GM21825 (cell line): ENCODE measurements around the gene AGRP.
"Not testable (repeated sequence)": the region's sequence is repeated elsewhere in the genome, so short reads cannot be mapped to it uniquely, and the experiment has no call there.

Experiments used
- ATAC-seq: cut with Tn5 transposase; IDR thresholded peaks from one replicate; pipeline ENCODE4 v1.9.1; 2021; ENCODE audit warnings: mild to moderate bottlenecking, moderate library complexity; ENCODE audit not compliant: unreplicated experiment

Gene AGRP

GRCh38 chr16:67483150-67483549 lies at the start of gene AGRP:
Gene AGRP (minus strand): TSS chr16:67483547. CDS start chr16:67483398, 149 bp downstream.
- ATAC-seq, result no peak

GRCh38 chr16:67531247-67531646 lies 47.9 kb upstream of the AGRP start:
- ATAC-seq, result no peak

GRCh38 chr16:67530013-67530939 lies 46.9 kb upstream of the AGRP start:
- peak; percentile 34 for ATAC-seq

- ATAC-seq, result no peak
These were observed 46.2 kb upstream of the AGRP start for GRCh38 chr16:67529582-67530012.

- peak; percentile 14 for ATAC-seq
These were observed 45.7 kb upstream of the AGRP start for GRCh38 chr16:67528870-67529581.

- peak; percentile 33 for ATAC-seq
These were observed 45.0 kb upstream of the AGRP start, which contains the start of gene RIPOR1 for GRCh38 chr16:67528222-67528869. Gene RIPOR1 (plus strand): TSS chr16:67528829. CDS start chr16:67538447, 9,618 bp downstream.

GRCh38 chr16:67526149-67526791 lies 42.9 kb upstream of the AGRP start:
- ATAC-seq, result no peak

GRCh38 chr16:67525176-67525860 lies 42.0 kb upstream of the AGRP start:
- ATAC-seq, result no peak

GRCh38 chr16:67521095-67521804 lies 37.9 kb upstream of the AGRP start:
- ATAC-seq, result peak; percentile 60

- ATAC-seq, result no peak
These were observed 35.9 kb upstream of the AGRP start for GRCh38 chr16:67519242-67519641.

- ATAC-seq, result no peak
These were observed 35.3 kb upstream of the AGRP start for GRCh38 chr16:67518676-67519075.

- ATAC-seq, result peak; percentile 35
These were observed 34.5 kb upstream of the AGRP start for GRCh38 chr16:67517661-67518423.

- no peak for ATAC-seq
These were observed 33.8 kb upstream of the AGRP start for GRCh38 chr16:67517155-67517445.

GRCh38 chr16:67516296-67517154 lies 33.2 kb upstream of the AGRP start:
- no peak for ATAC-seq

GRCh38 chr16:67514382-67514828 lies 31.1 kb upstream of the AGRP start:
- ATAC-seq, result peak; percentile 47

- not testable (repeated sequence) for ATAC-seq
These were observed 30.5 kb upstream of the AGRP start for GRCh38 chr16:67513892-67514291.

GRCh38 chr16:67509016-67509415 lies 25.7 kb upstream of the AGRP start:
- ATAC-seq, result no peak

GRCh38 chr16:67506468-67506867 lies 23.1 kb upstream of the AGRP start:
- ATAC-seq, result no peak
